Mucosa of stomach (tissue), 1 donor: ENCODE results near the gene TPK1.
"Not testable (repeated sequence)": the region's sequence is repeated elsewhere in the genome, so short reads cannot be mapped to it uniquely, and the experiment has no call there.

Source experiments
- H3K27me3 ChIP-seq: one replicate; pipeline ENCODE4 v1.7.0; 2013; ENCODE audit warnings: mild to moderate bottlenecking, low read length; ENCODE audit not compliant: control insufficient read depth, insufficient read depth
- H3K36me3 ChIP-seq: one replicate; pipeline ENCODE4 v1.7.0; 2013; ENCODE audit warnings: low read length; ENCODE audit not compliant: control insufficient read depth, insufficient read depth
- H3K4me1 ChIP-seq: one replicate; pipeline ENCODE4 v1.7.0; 2013; ENCODE audit warnings: mild to moderate bottlenecking, low read length; ENCODE audit not compliant: control insufficient read depth, insufficient read depth
- H3K4me3 ChIP-seq: one replicate; pipeline ENCODE4 v1.7.0; 2013; ENCODE audit warnings: low read length
- H3K9ac ChIP-seq: one replicate; pipeline ENCODE4 v1.7.0; 2013; ENCODE audit warnings: mild to moderate bottlenecking, low read length, moderate library complexity
- H3K9me3 ChIP-seq: one replicate; pipeline ENCODE4 v1.7.0; 2013; ENCODE audit warnings: mild to moderate bottlenecking, low read length, moderate library complexity; ENCODE audit not compliant: control insufficient read depth
- donor health status: Pancreatic carcinoma.

Gene TPK1

GRCh38 chr7:144819566-144819965 lies 16.3 kb downstream of the TPK1 start:
- Histone ChIP-seq H3K36me3 (no peaks in the 10 kb centered on the region), H3K4me1 (no peaks in the 10 kb centered on the region), H3K9me3 (no peaks in the 10 kb centered on the region), H3K4me3 (no peak overlapping the region), H3K9ac (no peak overlapping the region), H3K27me3 (no peaks in the 10 kb centered on the region)

DNA sequence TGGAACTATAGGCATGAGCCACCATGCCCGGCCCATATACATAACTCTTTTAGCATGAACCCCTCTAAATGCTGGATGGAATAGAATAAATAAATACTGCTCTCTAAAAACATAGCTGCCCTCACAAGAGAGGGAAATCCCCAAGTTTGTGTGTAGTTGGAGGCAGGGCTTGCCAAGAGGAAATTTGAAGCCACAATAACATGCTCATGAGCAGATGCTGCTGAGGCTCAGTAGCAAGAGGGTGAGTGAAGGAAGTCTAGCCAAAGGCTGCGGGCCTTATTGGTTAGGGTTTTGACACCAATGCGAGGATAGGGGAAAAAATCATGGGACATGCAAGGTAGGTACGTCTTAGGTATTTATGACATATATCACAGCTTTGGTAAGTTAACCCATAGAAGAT lies 17.3 kb downstream of the TPK1 start:
- H3K9me3 ChIP-seq = no peaks in the 10 kb centered on the region
- H3K4me3 ChIP-seq = no peak overlapping the region
- H3K9ac ChIP-seq = no peak overlapping the region
- H3K4me1 ChIP-seq = no peaks in the 10 kb centered on the region
- no peaks in the 10 kb centered on the region for H3K36me3 ChIP-seq
- H3K27me3 ChIP-seq = no peaks in the 10 kb centered on the region

DNA sequence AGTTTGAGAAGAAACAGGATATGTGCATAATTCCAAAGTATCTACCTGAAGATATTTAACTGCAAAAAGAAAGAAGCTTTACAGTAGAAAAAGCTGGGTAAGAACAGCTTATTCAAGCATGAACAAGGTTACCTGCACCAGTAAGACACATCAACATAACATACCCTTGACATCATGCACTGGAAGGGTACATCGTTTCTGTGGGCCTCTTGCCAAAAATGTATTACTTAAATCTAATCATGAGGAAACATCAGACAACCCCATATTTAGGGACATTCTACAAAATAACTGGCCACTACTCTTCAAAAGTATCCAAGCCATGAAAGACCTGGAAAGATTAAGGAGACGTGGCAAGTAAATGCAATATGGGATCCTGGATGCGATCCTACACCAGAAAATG lies 18.9 kb downstream of the TPK1 start:
- no peaks in the 10 kb centered on the region for H3K27me3 ChIP-seq
- no peaks in the 10 kb centered on the region for H3K4me1 ChIP-seq
- no peaks in the 10 kb centered on the region for H3K36me3 ChIP-seq
- no peak overlapping the region for H3K4me3 ChIP-seq
- H3K9me3 ChIP-seq = no peaks in the 10 kb centered on the region
- H3K9ac ChIP-seq = no peak overlapping the region

- no peaks in the 10 kb centered on the region for H3K27me3 ChIP-seq
- H3K9ac ChIP-seq = no peak overlapping the region
- no peaks in the 10 kb centered on the region for H3K4me1 ChIP-seq
- H3K4me3 ChIP-seq = no peak overlapping the region
- H3K36me3 ChIP-seq = no peaks in the 10 kb centered on the region
- H3K9me3 ChIP-seq = no peaks in the 10 kb centered on the region
Observed at GRCh38 chr7:144814299-144814698, 21.6 kb downstream of the TPK1 start.

DNA sequence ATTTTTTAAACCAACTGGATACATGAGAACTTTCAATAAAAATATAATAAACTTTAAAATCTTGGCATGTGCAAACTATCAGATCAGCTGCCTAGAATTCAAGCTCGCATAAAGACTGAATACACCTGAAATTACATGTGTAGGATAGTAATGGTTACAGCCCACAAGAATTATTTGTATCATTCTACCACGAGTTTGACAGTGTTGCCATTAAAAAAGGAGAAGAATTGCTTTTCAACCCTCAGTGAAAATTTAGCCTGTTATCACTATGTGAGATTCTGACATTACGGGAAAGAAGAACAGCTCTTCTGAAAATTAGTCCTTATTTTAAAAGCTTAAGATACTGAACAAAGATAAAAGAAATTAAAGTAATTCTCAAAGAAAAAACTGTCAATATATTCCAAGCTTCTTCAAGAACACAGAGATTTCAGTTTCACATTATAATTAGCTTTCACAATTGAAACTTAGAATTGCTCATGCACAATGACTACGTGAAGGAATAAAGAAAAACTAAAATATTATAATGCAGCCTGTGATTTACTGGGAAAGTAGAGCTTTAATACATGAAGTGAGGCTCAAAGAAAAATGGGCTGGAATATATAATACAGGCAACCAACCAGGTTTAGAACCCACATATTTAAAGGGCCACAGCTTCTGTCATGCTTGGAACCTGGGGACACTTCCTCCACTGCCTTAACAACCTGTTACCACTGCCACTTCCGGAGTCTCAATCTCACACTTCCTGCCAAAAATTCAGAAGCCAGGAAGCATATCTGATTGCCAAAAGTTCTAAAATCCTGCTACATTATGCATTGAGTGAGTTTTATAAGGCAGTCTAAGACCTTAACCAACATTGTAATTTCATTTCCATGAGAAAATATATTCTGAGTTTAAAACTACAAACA lies 23.2 kb downstream of the TPK1 start:
- H3K4me3 ChIP-seq = no peak overlapping the region
- H3K9me3 ChIP-seq = no peaks in the 10 kb centered on the region
- H3K36me3 ChIP-seq = no peaks in the 10 kb centered on the region
- H3K9ac ChIP-seq = no peak overlapping the region
- no peaks in the 10 kb centered on the region for H3K4me1 ChIP-seq
- H3K27me3 ChIP-seq = no peaks in the 10 kb centered on the region

DNA sequence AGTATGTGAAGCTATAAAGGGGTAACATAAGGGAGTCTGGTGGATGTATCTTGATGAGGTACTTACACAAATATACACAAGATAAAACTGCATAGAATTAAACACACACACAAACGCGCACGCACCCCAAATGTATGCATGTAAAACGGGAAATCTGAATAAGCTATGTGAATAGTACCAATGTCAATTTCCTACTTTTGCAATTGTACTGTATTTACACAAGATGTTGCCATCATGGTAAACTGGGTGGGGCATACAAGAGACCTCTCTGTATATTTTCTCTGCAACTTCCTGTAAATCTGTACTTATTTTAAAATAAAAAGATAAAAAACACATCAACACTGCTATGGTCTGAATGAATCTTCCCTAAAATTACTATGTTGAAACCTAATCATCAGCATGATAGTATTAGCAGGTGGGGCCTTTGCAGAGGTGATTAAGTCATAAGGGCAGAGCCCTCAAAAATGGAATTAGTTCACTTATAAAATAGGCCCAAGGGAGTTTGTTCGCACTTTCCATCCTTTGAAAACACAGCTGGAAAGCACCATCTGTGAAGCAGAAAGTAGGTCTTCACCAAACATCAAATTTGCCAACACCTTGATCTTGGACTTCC lies 30.1 kb downstream of the TPK1 start:
- no peak overlapping the region for H3K9ac ChIP-seq
- H3K9me3 ChIP-seq = no peaks in the 10 kb centered on the region
- no peak overlapping the region for H3K4me3 ChIP-seq
- no peaks in the 10 kb centered on the region for H3K27me3 ChIP-seq
- H3K4me1 ChIP-seq = no peaks in the 10 kb centered on the region
- H3K36me3 ChIP-seq = no peaks in the 10 kb centered on the region

DNA sequence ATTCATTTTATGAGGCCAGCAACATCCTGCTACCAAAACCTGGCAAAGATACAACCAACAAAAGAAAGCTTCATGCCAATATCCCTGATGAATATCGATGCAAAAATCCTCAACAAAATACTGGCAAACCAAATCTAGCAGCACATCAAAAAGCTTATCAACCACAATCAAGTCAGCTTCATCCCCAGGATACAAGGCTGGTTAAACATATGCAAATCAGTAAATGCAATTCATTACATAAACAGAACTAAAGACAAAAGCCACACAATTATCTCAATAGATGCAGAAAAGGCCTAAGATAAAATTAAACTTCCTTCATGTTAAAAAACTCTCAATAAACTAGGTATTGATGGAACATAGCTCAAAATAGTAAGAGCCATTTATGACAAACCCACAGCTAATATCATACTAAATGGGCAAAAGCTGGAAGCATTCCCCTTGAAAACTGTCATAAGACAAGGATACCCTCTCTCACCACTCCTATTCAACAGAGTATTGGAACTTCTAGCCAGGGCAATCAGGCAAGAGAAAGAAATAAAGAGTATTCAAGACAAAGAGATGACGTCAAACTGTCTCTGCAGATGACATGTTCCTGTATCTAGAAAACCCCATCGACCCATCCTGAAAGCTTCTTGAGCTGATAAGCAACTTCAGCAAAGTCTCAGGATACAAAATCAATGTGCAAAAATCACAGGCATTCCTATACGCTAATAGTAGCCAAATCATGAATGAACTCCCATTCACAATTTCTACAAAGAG lies 35.0 kb downstream of the TPK1 start:
- not testable (repeated sequence) for H3K36me3 ChIP-seq, H3K9me3 ChIP-seq, H3K4me3 ChIP-seq

DNA sequence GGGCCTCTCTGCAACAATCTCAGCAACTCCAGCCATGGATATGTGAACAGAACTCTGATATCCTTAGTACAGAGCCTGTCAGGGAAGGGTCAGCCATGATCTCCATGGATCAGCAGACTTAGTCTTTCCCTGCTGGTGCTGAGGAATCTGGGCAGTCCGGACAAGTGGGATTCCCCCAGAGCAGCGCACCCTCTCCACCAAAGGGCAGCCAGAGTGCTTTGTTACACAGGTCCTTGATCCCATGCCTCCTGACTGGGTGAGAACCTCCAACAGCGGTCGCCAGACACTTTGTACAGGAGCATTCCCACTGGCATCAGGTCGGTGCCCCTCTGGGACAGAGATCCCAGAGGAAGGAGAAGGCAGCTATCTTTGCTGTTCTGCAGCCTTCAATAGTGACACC lies 38.9 kb downstream of the TPK1 start:
- H3K4me1 ChIP-seq = no peaks in the 10 kb centered on the region
- no peak overlapping the region for H3K9ac ChIP-seq
- no peaks in the 10 kb centered on the region for H3K27me3 ChIP-seq
- no peaks in the 10 kb centered on the region for H3K9me3 ChIP-seq
- no peaks in the 10 kb centered on the region for H3K36me3 ChIP-seq
- no peak overlapping the region for H3K4me3 ChIP-seq

More for the DNA sequence above, 35.0 kb downstream of the TPK1 start:
- H3K4me1 ChIP-seq, H3K27me3 ChIP-seq, H3K9ac ChIP-seq: not testable (repeated sequence)

DNA sequence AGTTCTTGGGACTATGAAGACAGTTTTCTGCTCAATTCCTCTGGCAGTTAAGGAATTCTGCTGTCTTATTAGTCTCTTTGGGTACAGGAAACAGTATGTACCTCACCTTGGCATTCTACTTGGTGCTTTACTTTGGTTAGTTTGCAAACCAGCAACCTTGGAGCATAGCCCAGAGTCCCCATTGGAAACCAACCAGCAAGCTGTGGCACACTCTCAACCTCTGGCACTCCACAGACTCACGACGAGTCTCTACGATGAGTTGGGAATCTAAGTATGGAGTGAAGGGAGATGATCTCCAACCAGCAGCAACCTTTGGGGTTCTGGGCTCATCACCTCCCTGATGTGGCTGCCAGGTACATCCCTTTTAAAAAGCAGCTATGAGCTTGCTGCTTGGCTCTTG lies 43.8 kb downstream of the TPK1 start:
- Histone ChIP-seq H3K4me1 (no peaks in the 10 kb centered on the region), H3K4me3 (no peak overlapping the region), H3K9me3 (no peaks in the 10 kb centered on the region), H3K36me3 (no peaks in the 10 kb centered on the region), H3K27me3 (no peaks in the 10 kb centered on the region), H3K9ac (no peak overlapping the region)

DNA sequence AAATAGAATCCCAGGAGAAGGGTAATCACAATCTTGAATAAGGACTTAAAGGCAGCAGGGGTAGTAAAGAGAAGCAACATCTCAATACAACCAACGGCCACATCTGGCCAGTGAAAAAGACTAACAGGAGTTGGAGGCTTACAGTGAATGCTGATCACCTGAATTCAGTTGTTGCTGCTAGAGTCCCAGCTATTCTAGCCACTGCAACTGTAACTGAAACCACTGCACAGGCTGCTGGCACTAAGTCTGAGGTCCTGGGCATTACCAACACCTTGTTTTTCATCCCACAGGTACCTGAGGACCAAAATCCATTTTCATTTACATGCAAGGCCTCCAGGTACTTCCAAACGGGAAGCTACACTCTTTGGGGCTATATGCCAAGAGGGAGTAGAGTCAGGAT lies 44.4 kb downstream of the TPK1 start:
- Histone ChIP-seq H3K4me1 (no peaks in the 10 kb centered on the region), H3K4me3 (no peak overlapping the region), H3K36me3 (no peaks in the 10 kb centered on the region), H3K9me3 (no peaks in the 10 kb centered on the region), H3K9ac (no peak overlapping the region), H3K27me3 (no peaks in the 10 kb centered on the region)

DNA sequence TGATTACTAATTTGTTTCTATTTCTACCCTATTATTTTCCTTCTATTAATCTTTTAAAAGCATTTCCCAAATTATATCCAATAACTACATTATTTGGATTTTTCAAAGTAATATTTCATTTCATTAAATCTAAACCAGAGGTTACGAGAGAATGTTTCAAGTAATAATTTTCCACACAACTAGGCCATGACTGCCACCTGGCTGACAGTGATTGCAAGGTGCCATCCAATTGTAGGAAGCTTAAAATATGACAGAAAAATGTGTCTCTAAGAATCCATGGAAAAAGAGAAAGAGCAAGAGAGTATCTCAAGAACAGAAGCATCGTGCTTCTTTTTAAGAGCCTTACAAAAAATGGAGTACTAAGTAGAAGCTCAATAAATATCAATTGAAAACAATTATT lies 48.7 kb downstream of the TPK1 start:
- Histone ChIP-seq H3K27me3 (no peaks in the 10 kb centered on the region), H3K4me1 (no peaks in the 10 kb centered on the region), H3K9ac (no peak overlapping the region), H3K4me3 (no peak overlapping the region), H3K9me3 (no peaks in the 10 kb centered on the region), H3K36me3 (no peaks in the 10 kb centered on the region)

DNA sequence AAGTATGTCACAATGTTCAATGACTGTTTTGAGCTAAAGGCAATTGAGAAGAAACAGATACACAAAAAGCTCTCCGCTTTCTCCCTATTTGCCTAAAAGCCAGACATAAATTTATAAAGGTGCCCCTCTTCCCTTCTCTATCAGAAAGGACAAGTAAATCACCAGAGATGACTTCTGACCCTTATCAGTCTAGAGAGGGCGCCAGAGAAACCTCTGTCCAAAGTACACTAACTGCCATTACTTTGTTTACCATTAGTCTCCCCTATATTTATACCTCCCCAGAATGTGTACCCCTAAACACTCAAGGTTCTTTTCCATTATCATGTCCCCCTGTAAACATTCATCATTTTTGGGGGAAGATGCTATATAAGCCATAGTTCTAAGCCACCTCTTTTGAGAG lies 49.3 kb downstream of the TPK1 start:
- Histone ChIP-seq H3K9me3 (no peaks in the 10 kb centered on the region), H3K4me1 (no peaks in the 10 kb centered on the region), H3K27me3 (no peaks in the 10 kb centered on the region), H3K9ac (no peak overlapping the region), H3K36me3 (no peaks in the 10 kb centered on the region), H3K4me3 (no peak overlapping the region)
